Osteoblast (primary cell): ENCODE results near the gene KAZN. TPM values are rescaled to one million over a fixed set of nuclear protein-coding genes. Genes with fewer than 3 reads are reported as not detected.

Experiments used
- DNase-seq: peaks from one replicate; pipeline ENCODE4 v3.0.0; 2011; ENCODE audit warnings: low spot score, mixed read lengths; ENCODE audit not compliant: insufficient read length; ENCODE audit errors: missing footprints
- H2AFZ ChIP-seq: 2 replicates; pipeline ENCODE4 v1.6.0; 2011; ENCODE audit warnings: mild to moderate bottlenecking, low read length
- H3K27ac ChIP-seq: 2 replicates; pipeline ENCODE4 v1.5.1; 2011; ENCODE audit warnings: mild to moderate bottlenecking, low read depth, low read length, moderate library complexity
- H3K27me3 ChIP-seq: 2 replicates; pipeline ENCODE4 v1.6.0; 2012; ENCODE audit warnings: mild to moderate bottlenecking, control low read depth, inconsistent platforms, low read length, moderate library complexity; ENCODE audit not compliant: insufficient read depth
- H3K36me3 ChIP-seq: 2 replicates; pipeline ENCODE4 v1.5.1; 2011; ENCODE audit warnings: mild to moderate bottlenecking, low read length, control low read depth, moderate library complexity; ENCODE audit not compliant: insufficient read depth
- H3K4me1 ChIP-seq: 2 replicates; pipeline ENCODE4 v1.5.1; 2011; ENCODE audit warnings: mild to moderate bottlenecking, low read length, control low read depth, moderate library complexity; ENCODE audit not compliant: insufficient read depth
- H3K4me2 ChIP-seq: 2 replicates; pipeline ENCODE4 v1.6.0; 2011; ENCODE audit warnings: mild to moderate bottlenecking, low read length; ENCODE audit not compliant: insufficient read depth
- H3K4me3 ChIP-seq: fragments of 200-600 bp; sonication (generic); 3 replicates; pipeline ENCODE4 v1.5.1; 2012; ENCODE audit warnings: mild to moderate bottlenecking, low read length, inconsistent platforms; ENCODE audit not compliant: insufficient read depth
- H3K79me2 ChIP-seq: 2 replicates; pipeline ENCODE4 v1.6.0; 2012; ENCODE audit warnings: mild to moderate bottlenecking, low read length, control low read depth, inconsistent platforms; ENCODE audit not compliant: insufficient read depth
- H3K9me3 ChIP-seq: 2 replicates; pipeline ENCODE4 v1.5.1; 2011; ENCODE audit warnings: low read depth, low read length, control low read depth
- H4K20me1 ChIP-seq: 2 replicates; pipeline ENCODE4 v1.6.0; 2012; ENCODE audit warnings: mild to moderate bottlenecking, low read length, control low read depth; ENCODE audit not compliant: insufficient read depth
- CTCF ChIP-seq: IDR thresholded peaks from 2 replicates; pipeline ENCODE4 v1.5.1; 2011; ENCODE audit warnings: mild to moderate bottlenecking, low read depth, low read length, moderate library complexity; ENCODE audit errors: extremely low read depth
- total RNA-seq: library from RNA; depleted of rRNA; stranded (reverse); fragments of >200 nt; gene quantifications from 2 replicates; pipeline ENCODE4 v1.2.3, GENCODE V29; 2012

KAZN gene
- total RNA-seq = 9.0 and 10.3 TPM in 2 replicates

GRCh38 chr1:14598498-14599182, at the start of gene KAZN:
Gene KAZN (plus strand): TSS chr1:14598685.
- TF ChIP-seq CTCF = no peak
- Histone ChIP-seq H3K27me3 (peaks cover 52% of the 10 kb centered on the region), H3K36me3 (no peaks in the 10 kb centered on the region), H3K4me2 (peak within 1 kb of the TSS; percentile 80), H3K4me3 (peak within 1 kb of the TSS; percentile 72), H3K27ac (no peak within 1 kb of the TSS), H3K4me1 (peaks cover 4% of the 10 kb centered on the region), H4K20me1 (no peaks in the 10 kb centered on the region), H3K9me3 (no peaks in the 10 kb centered on the region), H2AFZ (peak within 1 kb of the TSS; percentile 47), H3K79me2 (no peaks in the 10 kb centered on the region)
- DNase-seq = peak; percentile 86

- Histone ChIP-seq H3K27me3 (no peaks in the 10 kb centered on the region), H3K36me3 (no peaks in the 10 kb centered on the region), H4K20me1 (no peaks in the 10 kb centered on the region), H3K27ac (no peak overlapping the region), H3K4me1 (peaks cover 9% of the 10 kb centered on the region), H3K4me2 (no peak overlapping the region), H2AFZ (no peak overlapping the region), H3K4me3 (no peak overlapping the region), H3K9me3 (peaks cover 3% of the 10 kb centered on the region), H3K79me2 (no peaks in the 10 kb centered on the region)
- no peak for TF ChIP-seq CTCF
- no peak for DNase-seq
These were observed 48.4 kb upstream of the KAZN start for GRCh38 chr1:14549897-14550620.

GRCh38 chr1:14551386-14551785, 47.1 kb upstream of the KAZN start:
- TF ChIP-seq CTCF = no peak
- Histone ChIP-seq H3K4me3 (no peak overlapping the region), H3K4me1 (peaks cover 9% of the 10 kb centered on the region)

GRCh38 chr1:14552246-14552965, 46.1 kb upstream of the KAZN start:
- no peak for TF ChIP-seq CTCF
- no peaks in the 10 kb centered on the region for H3K27me3 ChIP-seq
- H3K27ac ChIP-seq = no peak overlapping the region
- no peaks in the 10 kb centered on the region for H3K79me2 ChIP-seq
- no peaks in the 10 kb centered on the region for H4K20me1 ChIP-seq
- H3K36me3 ChIP-seq = no peaks in the 10 kb centered on the region
- no peaks in the 10 kb centered on the region for H3K9me3 ChIP-seq
- DNase-seq = no peak
- H3K4me2 ChIP-seq = no peak overlapping the region
- peaks cover 9% of the 10 kb centered on the region for H3K4me1 ChIP-seq
- no peak overlapping the region for H2AFZ ChIP-seq
- no peak overlapping the region for H3K4me3 ChIP-seq

More at GRCh38 chr1:14551386-14551785, 47.1 kb upstream of the KAZN start:
- no peaks in the 10 kb centered on the region for H4K20me1 ChIP-seq
- H3K79me2 ChIP-seq = no peaks in the 10 kb centered on the region
- DNase-seq = no peak
- no peak overlapping the region for H3K4me2 ChIP-seq
- H3K9me3 ChIP-seq = no peaks in the 10 kb centered on the region
- no peaks in the 10 kb centered on the region for H3K27me3 ChIP-seq
- no peak overlapping the region for H2AFZ ChIP-seq
- no peak overlapping the region for H3K27ac ChIP-seq
- H3K36me3 ChIP-seq = no peaks in the 10 kb centered on the region
